ENCODE measurements around the gene CDHR2.

CDHR2 gene

GRCh38 chr5:176616511-176616910, 67.4 kb downstream of the CDHR2 start:
- no peak for TF ChIP-seq CTCF (IDR thresholded peaks at IDR 0.05; ENCODE audit: control insufficient read depth, extremely low read depth, insufficient read depth)
- DNase-seq (ENCODE audit: low read depth): no peak
- no peak overlapping the region for H3K4me3 ChIP-seq (ENCODE audit: low read depth, low read length)

- TF ChIP-seq CTCF (IDR thresholded peaks at IDR 0.05; ENCODE audit: control insufficient read depth, extremely low read depth, insufficient read depth): no peak
- H3K4me3 ChIP-seq (ENCODE audit: low read depth, low read length): no peak overlapping the region
- DNase-seq (ENCODE audit: low read depth): no peak
Observed at GRCh38 chr5:176618783-176619182, 69.6 kb downstream of the CDHR2 start.

GRCh38 chr5:176619203-176619568, 70.0 kb downstream of the CDHR2 start:
- TF ChIP-seq CTCF (IDR thresholded peaks at IDR 0.05; ENCODE audit: control insufficient read depth, extremely low read depth, insufficient read depth): no peak
- DNase-seq (ENCODE audit: low read depth): no peak
- H3K4me3 ChIP-seq (ENCODE audit: low read depth, low read length): no peak overlapping the region

GRCh38 chr5:176619569-176620332, 70.6 kb downstream of the CDHR2 start:
- no peak for DNase-seq (ENCODE audit: low read depth)
- TF ChIP-seq CTCF (IDR thresholded peaks at IDR 0.05; ENCODE audit: control insufficient read depth, extremely low read depth, insufficient read depth): no peak
- H3K4me3 ChIP-seq (ENCODE audit: low read depth, low read length): no peak overlapping the region

GRCh38 chr5:176620333-176620981, 71.3 kb downstream of the CDHR2 start:
- no peak overlapping the region for H3K4me3 ChIP-seq (ENCODE audit: low read depth, low read length)
- no peak for TF ChIP-seq CTCF (IDR thresholded peaks at IDR 0.05; ENCODE audit: control insufficient read depth, extremely low read depth, insufficient read depth)
- no peak for DNase-seq (ENCODE audit: low read depth)

GRCh38 chr5:176621661-176622079, 72.5 kb downstream of the CDHR2 start:
- TF ChIP-seq CTCF (IDR thresholded peaks at IDR 0.05; ENCODE audit: control insufficient read depth, extremely low read depth, insufficient read depth): no peak
- no peak for DNase-seq (ENCODE audit: low read depth)
- no peak overlapping the region for H3K4me3 ChIP-seq (ENCODE audit: low read depth, low read length)

All from LNCaP clone FGC (cell line).